HL-60 (cell line): ENCODE results near the gene TNFAIP1.

ENCODE experiments used
- DNase-seq, 2 experiments: peaks; one replicate each; pipeline ENCODE4 v3.0.0-alpha.2; 2010 to 2020; ENCODE audit warnings: low read depth in 1 of 2, low spot score in 1 of 2
- H3K27ac ChIP-seq: fragments of 250-450 bp; sonication (Bioruptor Pico); replicated peaks from 2 replicates; pipeline ENCODE4 v1.5.1; 2020; ENCODE audit warnings: mild to moderate bottlenecking, moderate library complexity
- H3K27me3 ChIP-seq: fragments of 250-450 bp; sonication (Bioruptor Pico); 2 replicates; pipeline ENCODE4 v1.5.1; 2021; ENCODE audit warnings: mild to moderate bottlenecking, moderate library complexity; ENCODE audit not compliant: insufficient read depth, poor library complexity, severe bottlenecking
- H3K4me3 ChIP-seq: replicated peaks from 2 replicates; pipeline ENCODE4 v1.5.1; 2011; ENCODE audit warnings: mild to moderate bottlenecking, control low read depth, low read length; ENCODE audit not compliant: insufficient read depth
- CTCF ChIP-seq: IDR thresholded peaks from one replicate; pipeline ENCODE4 v1.5.1; 2011; ENCODE audit warnings: low read length, control low read depth, inconsistent platforms; ENCODE audit not compliant: insufficient read depth
- GABPA ChIP-seq: IDR thresholded peaks from 2 replicates; pipeline ENCODE4 v1.6.1; 2012; ENCODE audit warnings: low read depth
- POLR2AphosphoS5 ChIP-seq: IDR thresholded peaks from 2 replicates; pipeline ENCODE4 v1.6.1; 2012; ENCODE audit warnings: low read depth
- REST ChIP-seq: IDR thresholded peaks from 2 replicates; pipeline ENCODE4 v1.6.1; 2012; ENCODE audit warnings: low read depth; ENCODE audit not compliant: insufficient replicate concordance
- SPI1 ChIP-seq: IDR thresholded peaks from 2 replicates; pipeline ENCODE4 v1.6.1; 2012; ENCODE audit warnings: low read depth, mild to moderate bottlenecking, borderline replicate concordance

TNFAIP1 gene

DNA sequence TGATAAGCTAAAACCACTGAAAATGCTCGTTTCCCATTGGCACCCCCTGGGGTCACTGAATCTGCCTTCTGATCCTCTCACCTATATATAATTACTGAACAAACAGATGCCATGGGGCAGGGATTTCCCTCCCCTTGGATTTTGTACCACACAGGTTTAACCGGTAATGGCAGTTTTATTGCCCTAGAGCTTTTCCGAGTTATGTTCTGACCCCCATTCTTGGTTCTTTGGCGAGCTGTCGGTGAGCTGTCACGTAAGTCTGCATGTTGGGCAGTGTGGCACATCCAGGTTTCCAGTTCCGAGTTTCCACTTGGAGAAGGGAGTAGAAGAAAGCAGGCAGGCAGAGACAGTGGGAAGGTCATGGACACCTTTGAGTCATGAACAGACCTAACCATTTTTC lies 9.4 kb upstream of the TNFAIP1 start:
- Histone ChIP-seq H3K27ac (no peak overlapping the region), H3K4me3 (no peak overlapping the region), H3K27me3 (no peaks in the 10 kb centered on the region)
- no peak for TF ChIP-seq POLR2AphosphoS5
- TF ChIP-seq CTCF: no peak
- TF ChIP-seq SPI1: no peak
- no peak for TF ChIP-seq REST
- no peak for TF ChIP-seq GABPA
- no peak for DNase-seq

DNA sequence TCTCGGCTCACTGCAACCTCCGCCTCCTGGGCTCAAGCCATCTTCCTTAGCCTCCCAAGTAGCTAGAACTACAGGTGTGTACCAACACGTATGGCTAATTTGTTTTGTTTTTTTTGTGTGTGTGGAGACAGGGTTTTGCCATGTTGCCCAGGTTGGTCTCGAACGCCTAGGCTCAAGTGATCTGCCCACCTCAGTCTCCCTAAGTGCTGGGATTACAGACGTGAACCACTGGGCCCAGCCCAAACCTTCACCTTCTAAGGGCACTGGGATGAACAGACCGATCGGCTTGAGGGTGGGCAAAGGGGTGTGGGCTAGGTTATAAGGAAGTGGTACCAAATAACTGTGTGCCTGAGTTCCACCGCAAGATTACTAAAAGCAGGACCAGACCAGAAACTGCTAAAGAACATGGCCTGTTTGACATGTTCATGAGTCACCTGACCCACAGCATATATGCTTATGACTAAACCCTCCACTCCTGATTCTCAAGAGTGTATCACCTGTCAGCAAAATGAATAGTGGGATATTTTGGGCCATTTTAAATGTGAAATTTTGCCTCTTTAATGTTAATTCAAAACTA lies 8.4 kb upstream of the TNFAIP1 start:
- Histone ChIP-seq H3K27me3 (no peaks in the 10 kb centered on the region), H3K4me3 (no peak overlapping the region), H3K27ac (no peak overlapping the region)
- no peak for DNase-seq
- TF ChIP-seq SPI1 (no peak), POLR2AphosphoS5 (no peak), CTCF (no peak), REST (no peak), GABPA (no peak)

GRCh38 chr17:28327709-28328108 lies 7.9 kb upstream of the TNFAIP1 start:
- no peak overlapping the region for H3K27ac ChIP-seq

More at GRCh38 chr17:28327709-28328108, 7.9 kb upstream of the TNFAIP1 start:
- DNase-seq: no peak
- H3K27me3 ChIP-seq: no peaks in the 10 kb centered on the region
- no peak overlapping the region for H3K4me3 ChIP-seq
- TF ChIP-seq SPI1 (no peak), CTCF (no peak), GABPA (no peak)
